ENCODE data around the gene NTM.

The NTM gene

GRCh38 chr11:131744847-131745246 lies 374.4 kb downstream of the NTM start:
- DNase-seq (ENCODE audit: insufficient read length) (no peak), FAIRE-seq (no peak)
- TF ChIP-seq POLR2A (IDR thresholded peaks at IDR 0.05; ENCODE audit: low read depth, low read length) (no peak), TAF1 (IDR thresholded peaks at IDR 0.05; ENCODE audit: borderline replicate concordance, low read depth, low read length) (no peak), POLR2AphosphoS5 (IDR thresholded peaks at IDR 0.05; ENCODE audit: low read depth, low read length) (no peak)

GRCh38 chr11:131745405-131745804 lies 375.0 kb downstream of the NTM start:
- FAIRE-seq (no peak), DNase-seq (ENCODE audit: insufficient read length) (no peak)
- TF ChIP-seq POLR2A (IDR thresholded peaks at IDR 0.05; ENCODE audit: low read depth, low read length), result no peak
- no peak for TF ChIP-seq POLR2AphosphoS5 (IDR thresholded peaks at IDR 0.05; ENCODE audit: low read depth, low read length)

- TF ChIP-seq TAF1 (IDR thresholded peaks at IDR 0.05; ENCODE audit: borderline replicate concordance, low read depth, low read length) (no peak), POLR2A (IDR thresholded peaks at IDR 0.05; ENCODE audit: low read depth, low read length) (no peak), POLR2AphosphoS5 (IDR thresholded peaks at IDR 0.05; ENCODE audit: low read depth, low read length) (no peak)
- DNase-seq (ENCODE audit: insufficient read length) (no peak), FAIRE-seq (no peak)
Measured at GRCh38 chr11:131746201-131746600, 375.8 kb downstream of the NTM start.

- FAIRE-seq (peak; percentile 97), DNase-seq (ENCODE audit: insufficient read length) (peak; percentile 23)
- no peak for TF ChIP-seq POLR2AphosphoS5 (IDR thresholded peaks at IDR 0.05; ENCODE audit: low read depth, low read length)
- no peak for TF ChIP-seq POLR2A (IDR thresholded peaks at IDR 0.05; ENCODE audit: low read depth, low read length)
- TF ChIP-seq TAF1 (IDR thresholded peaks at IDR 0.05; ENCODE audit: borderline replicate concordance, low read depth, low read length), result no peak
Measured at GRCh38 chr11:131748151-131749050, 378.0 kb downstream of the NTM start.

- FAIRE-seq (no peak), DNase-seq (ENCODE audit: insufficient read length) (no peak)
- TF ChIP-seq POLR2A (IDR thresholded peaks at IDR 0.05; ENCODE audit: low read depth, low read length), result no peak
- no peak for TF ChIP-seq POLR2AphosphoS5 (IDR thresholded peaks at IDR 0.05; ENCODE audit: low read depth, low read length)
- no peak for TF ChIP-seq TAF1 (IDR thresholded peaks at IDR 0.05; ENCODE audit: borderline replicate concordance, low read depth, low read length)
Measured at GRCh38 chr11:131749101-131749500, 378.7 kb downstream of the NTM start.

GRCh38 chr11:131750152-131750551 lies 379.7 kb downstream of the NTM start:
- no peak for TF ChIP-seq TAF1 (IDR thresholded peaks at IDR 0.05; ENCODE audit: borderline replicate concordance, low read depth, low read length)
- no peak for TF ChIP-seq POLR2AphosphoS5 (IDR thresholded peaks at IDR 0.05; ENCODE audit: low read depth, low read length)
- no peak for TF ChIP-seq POLR2A (IDR thresholded peaks at IDR 0.05; ENCODE audit: low read depth, low read length)
- FAIRE-seq (no peak), DNase-seq (ENCODE audit: insufficient read length) (no peak)

GRCh38 chr11:131750692-131751091 lies 380.3 kb downstream of the NTM start:
- TF ChIP-seq POLR2AphosphoS5 (IDR thresholded peaks at IDR 0.05; ENCODE audit: low read depth, low read length) (no peak), TAF1 (IDR thresholded peaks at IDR 0.05; ENCODE audit: borderline replicate concordance, low read depth, low read length) (no peak), POLR2A (IDR thresholded peaks at IDR 0.05; ENCODE audit: low read depth, low read length) (no peak)
- FAIRE-seq (no peak), DNase-seq (ENCODE audit: insufficient read length) (no peak)

GRCh38 chr11:131754671-131755070 lies 384.3 kb downstream of the NTM start:
- DNase-seq (ENCODE audit: insufficient read length) (no peak), FAIRE-seq (no peak)
- TF ChIP-seq POLR2A (IDR thresholded peaks at IDR 0.05; ENCODE audit: low read depth, low read length) (no peak), POLR2AphosphoS5 (IDR thresholded peaks at IDR 0.05; ENCODE audit: low read depth, low read length) (no peak), TAF1 (IDR thresholded peaks at IDR 0.05; ENCODE audit: borderline replicate concordance, low read depth, low read length) (no peak)

GRCh38 chr11:131756479-131757110 lies 386.2 kb downstream of the NTM start:
- DNase-seq (ENCODE audit: insufficient read length) (no peak), FAIRE-seq (no peak)

GRCh38 chr11:131758726-131759125 lies 388.3 kb downstream of the NTM start:
- DNase-seq (ENCODE audit: insufficient read length), result no peak
- no peak for FAIRE-seq
- TF ChIP-seq POLR2AphosphoS5 (IDR thresholded peaks at IDR 0.05; ENCODE audit: low read depth, low read length) (no peak), POLR2A (IDR thresholded peaks at IDR 0.05; ENCODE audit: low read depth, low read length) (no peak), TAF1 (IDR thresholded peaks at IDR 0.05; ENCODE audit: borderline replicate concordance, low read depth, low read length) (no peak)

More at GRCh38 chr11:131756479-131757110, 386.2 kb downstream of the NTM start:
- TF ChIP-seq TAF1 (IDR thresholded peaks at IDR 0.05; ENCODE audit: borderline replicate concordance, low read depth, low read length) (no peak), POLR2A (IDR thresholded peaks at IDR 0.05; ENCODE audit: low read depth, low read length) (no peak), POLR2AphosphoS5 (IDR thresholded peaks at IDR 0.05; ENCODE audit: low read depth, low read length) (no peak)

GRCh38 chr11:131759140-131759539 lies 388.7 kb downstream of the NTM start:
- TF ChIP-seq POLR2A (IDR thresholded peaks at IDR 0.05; ENCODE audit: low read depth, low read length) (no peak), TAF1 (IDR thresholded peaks at IDR 0.05; ENCODE audit: borderline replicate concordance, low read depth, low read length) (no peak), POLR2AphosphoS5 (IDR thresholded peaks at IDR 0.05; ENCODE audit: low read depth, low read length) (no peak)
- FAIRE-seq, result no peak
- no peak for DNase-seq (ENCODE audit: insufficient read length)

Measured in GM12892 (cell line).